ENCODE results near the gene MEGF6.

Gene MEGF6

GRCh38 chr1:3646596-3646995 is 35.3 kb upstream of the MEGF6 start:
- Histone ChIP-seq H3K4me3 (ENCODE audit: low read length) (no peak overlapping the region), H3K9me3 (ENCODE audit: insufficient read depth, low read length) (no peaks in the 10 kb centered on the region), H3K9ac (ENCODE audit: low read length) (no peak overlapping the region), H3K4me1 (ENCODE audit: low read length) (peaks cover 17% of the 10 kb centered on the region), H2AFZ (ENCODE audit: low read depth, low read length) (no peak overlapping the region), H3K36me3 (replicated peaks; ENCODE audit: low read depth, low read length) (peaks cover 31% of the 10 kb centered on the region), H3K4me2 (ENCODE audit: low read length) (no peak overlapping the region), H3K79me2 (ENCODE audit: low read length) (peaks cover 9% of the 10 kb centered on the region), H4K20me1 (ENCODE audit: insufficient read depth, low read length) (no peaks in the 10 kb centered on the region), H3K27ac (ENCODE audit: low read length) (no peak overlapping the region), H3K27me3 (ENCODE audit: low read depth, low read length) (no peaks in the 10 kb centered on the region)
- TF ChIP-seq EZH2phosphoT487 (IDR thresholded peaks at IDR 0.05; ENCODE audit: low read depth) (no peak), CTCF (IDR thresholded peaks at IDR 0.05; ENCODE audit: low read depth, low read length) (no peak)

DNA sequence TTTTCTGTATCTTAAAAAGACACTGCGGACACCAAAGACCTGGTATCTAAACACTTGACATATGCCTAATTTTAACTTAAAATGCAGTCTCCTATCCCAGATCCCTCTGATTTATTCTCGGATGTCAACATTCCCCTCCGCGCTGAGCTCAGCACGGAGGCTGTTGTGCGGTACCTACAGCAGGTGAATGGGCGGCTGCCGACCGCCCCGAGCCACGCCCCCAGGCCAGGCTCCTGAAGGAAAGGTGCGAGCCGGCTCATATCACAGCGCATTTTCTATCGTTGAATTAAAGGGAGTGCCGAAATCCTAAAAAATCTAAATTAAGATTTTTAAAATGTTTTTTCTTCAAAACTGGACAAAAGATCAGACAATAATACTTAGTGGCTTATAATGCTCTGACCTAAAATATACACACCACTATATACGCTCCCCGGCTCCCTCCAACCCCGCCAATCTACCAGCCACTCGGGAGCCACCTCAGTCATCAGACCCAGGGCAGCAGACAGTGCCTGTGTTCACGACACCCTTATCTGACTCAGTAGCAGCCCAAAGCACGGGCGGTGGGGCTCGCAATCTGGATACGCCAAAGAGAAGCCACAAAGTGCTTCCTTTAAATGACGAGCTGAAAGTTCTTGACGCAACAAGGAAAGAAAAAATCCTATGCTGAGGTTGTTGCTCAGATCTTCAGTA is 34.5 kb upstream of the MEGF6 start:
- Histone ChIP-seq H3K4me3 (ENCODE audit: low read length) (no peak overlapping the region), H3K4me1 (ENCODE audit: low read length) (peaks cover 17% of the 10 kb centered on the region), H4K20me1 (ENCODE audit: insufficient read depth, low read length) (no peaks in the 10 kb centered on the region), H3K4me2 (ENCODE audit: low read length) (no peak overlapping the region), H3K9me3 (ENCODE audit: insufficient read depth, low read length) (no peaks in the 10 kb centered on the region), H3K27ac (ENCODE audit: low read length) (no peak overlapping the region), H3K9ac (ENCODE audit: low read length) (no peak overlapping the region), H3K79me2 (ENCODE audit: low read length) (peaks cover 9% of the 10 kb centered on the region), H3K27me3 (ENCODE audit: low read depth, low read length) (no peaks in the 10 kb centered on the region), H3K36me3 (replicated peaks; ENCODE audit: low read depth, low read length) (peaks cover 31% of the 10 kb centered on the region), H2AFZ (ENCODE audit: low read depth, low read length) (no peak overlapping the region)
- TF ChIP-seq EZH2phosphoT487 (IDR thresholded peaks at IDR 0.05; ENCODE audit: low read depth) (no peak), CTCF (IDR thresholded peaks at IDR 0.05; ENCODE audit: low read depth, low read length) (no peak)

- H3K4me3 ChIP-seq (ENCODE audit: low read length): no peak overlapping the region
- TF ChIP-seq CTCF (IDR thresholded peaks at IDR 0.05; ENCODE audit: low read depth, low read length) (no peak), EZH2phosphoT487 (IDR thresholded peaks at IDR 0.05; ENCODE audit: low read depth) (no peak)
- H2AFZ ChIP-seq (ENCODE audit: low read depth, low read length): no peak overlapping the region
- H3K9me3 ChIP-seq (ENCODE audit: insufficient read depth, low read length): no peaks in the 10 kb centered on the region
- H3K4me2 ChIP-seq (ENCODE audit: low read length): no peak overlapping the region
- no peak overlapping the region for H3K27ac ChIP-seq (ENCODE audit: low read length)
- H3K79me2 ChIP-seq (ENCODE audit: low read length): peaks cover 9% of the 10 kb centered on the region
- peaks cover 17% of the 10 kb centered on the region for H3K4me1 ChIP-seq (ENCODE audit: low read length)
- H4K20me1 ChIP-seq (ENCODE audit: insufficient read depth, low read length): no peaks in the 10 kb centered on the region
- no peak overlapping the region for H3K9ac ChIP-seq (ENCODE audit: low read length)
- H3K27me3 ChIP-seq (ENCODE audit: low read depth, low read length): no peaks in the 10 kb centered on the region
- peaks cover 31% of the 10 kb centered on the region for H3K36me3 ChIP-seq (replicated peaks; ENCODE audit: low read depth, low read length)
These were observed 33.9 kb upstream of the MEGF6 start for GRCh38 chr1:3645247-3645646.

- Histone ChIP-seq H4K20me1 (ENCODE audit: insufficient read depth, low read length) (no peaks in the 10 kb centered on the region), H3K9ac (ENCODE audit: low read length) (no peak overlapping the region), H3K9me3 (ENCODE audit: insufficient read depth, low read length) (no peaks in the 10 kb centered on the region), H3K4me2 (ENCODE audit: low read length) (no peak overlapping the region), H3K79me2 (ENCODE audit: low read length) (peaks cover 4% of the 10 kb centered on the region), H3K4me3 (ENCODE audit: low read length) (no peak overlapping the region), H3K27ac (ENCODE audit: low read length) (no peak overlapping the region), H3K4me1 (ENCODE audit: low read length) (peaks cover 17% of the 10 kb centered on the region), H2AFZ (ENCODE audit: low read depth, low read length) (no peak overlapping the region), H3K36me3 (replicated peaks; ENCODE audit: low read depth, low read length) (peaks cover 31% of the 10 kb centered on the region), H3K27me3 (ENCODE audit: low read depth, low read length) (no peaks in the 10 kb centered on the region)
- TF ChIP-seq EZH2phosphoT487 (IDR thresholded peaks at IDR 0.05; ENCODE audit: low read depth): no peak
- TF ChIP-seq CTCF (IDR thresholded peaks at IDR 0.05; ENCODE audit: low read depth, low read length): no peak
These were observed 33.0 kb upstream of the MEGF6 start for GRCh38 chr1:3644273-3644672.

All from OCI-LY3 (cell line).